GM20431 (cell line): ENCODE measurements around the gene HID1.

Experiments used
- in situ Hi-C: fragments of 300-500 bp; cut with MseI, MboI; formaldehyde crosslinking; loops from one replicate; pipeline ENCODE4 v1.15.0; 2020; ENCODE audit warnings: low sequenced_read_pairs; ENCODE audit not compliant: unreplicated experiment

The HID1 gene

DNA sequence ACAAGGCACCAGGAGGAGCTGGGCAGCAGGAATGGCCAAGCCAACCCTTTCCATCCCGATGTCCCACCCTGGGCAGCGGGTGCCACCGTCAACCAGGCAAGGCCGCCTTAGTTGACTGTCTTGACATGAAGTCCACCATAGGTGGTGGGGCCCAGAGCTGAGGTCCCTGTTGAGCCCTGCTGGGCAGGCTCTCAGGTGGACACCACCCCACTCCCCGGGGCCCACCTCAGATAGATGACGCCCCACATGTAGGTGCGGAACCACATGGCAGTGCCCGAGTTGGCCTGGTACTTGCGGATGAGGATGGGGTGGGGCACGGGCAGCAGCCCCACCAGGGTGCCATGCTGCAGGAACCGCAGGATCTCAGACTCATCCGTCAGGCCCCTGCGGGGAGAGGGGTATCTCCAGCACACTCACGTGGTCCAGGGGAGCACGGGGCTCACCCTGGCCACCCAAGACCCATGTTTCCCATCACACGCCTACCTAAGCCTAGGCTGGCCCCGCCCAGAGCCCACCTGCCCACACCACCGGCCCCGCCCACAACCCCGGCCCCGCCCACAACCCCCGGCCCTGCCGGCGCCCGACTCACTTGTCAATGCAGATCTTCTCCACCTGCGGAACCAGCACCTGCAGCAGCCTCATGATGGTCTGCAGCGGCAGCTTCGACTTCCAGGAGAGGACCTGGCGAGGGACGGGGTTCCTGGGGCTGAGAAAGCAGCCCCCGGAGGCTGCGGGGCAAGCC lies 20.7 kb downstream of the HID1 start:
- in situ Hi-C loops, result no loop called here

DNA sequence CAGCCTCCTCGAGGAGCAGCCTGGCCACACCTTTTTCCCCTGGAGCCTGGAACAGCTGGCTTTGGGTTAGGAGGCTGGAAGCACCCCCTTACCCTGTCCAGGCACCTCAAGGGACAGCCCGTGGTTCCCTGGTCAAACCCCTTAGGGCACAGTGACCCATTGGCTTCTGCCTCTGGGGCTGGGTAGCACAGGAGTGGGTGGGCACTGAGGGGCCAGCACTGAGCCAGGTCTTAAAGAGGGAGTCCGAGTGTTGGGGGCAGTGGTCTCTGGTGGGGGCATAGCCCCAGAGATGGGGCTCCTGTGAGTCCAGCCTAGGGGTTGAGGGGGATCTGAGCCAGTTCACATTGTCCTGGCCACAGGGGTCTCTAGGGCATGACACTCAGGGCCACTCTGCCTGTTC lies 21.5 kb downstream of the HID1 start:
- in situ Hi-C loops, result no loop called here

DNA sequence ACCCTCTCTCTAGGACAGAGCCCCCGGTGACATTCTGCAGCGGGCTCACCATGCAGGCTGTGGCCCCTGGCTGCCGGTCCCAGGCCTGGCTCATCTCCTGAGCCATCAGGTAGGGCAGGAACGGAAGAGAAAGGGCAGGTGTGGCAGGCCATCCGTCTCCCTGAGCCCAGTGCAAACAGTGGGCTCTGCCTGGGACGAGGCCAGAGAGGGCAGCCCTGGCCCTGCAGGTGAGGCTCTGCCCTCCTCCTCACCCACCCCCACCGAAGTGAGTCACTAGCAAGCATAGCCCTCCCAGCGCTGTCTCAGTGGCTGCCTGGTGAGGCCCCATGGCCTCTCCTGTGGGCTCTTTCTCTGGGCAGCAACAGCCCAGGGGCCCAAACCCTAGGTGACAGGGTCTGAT lies 22.4 kb downstream of the HID1 start:
- in situ Hi-C loops, result no loop called here

GRCh38 chr17:74949455-74950115 lies 23.0 kb downstream of the HID1 start:
- in situ Hi-C loops, result no loop called here

DNA sequence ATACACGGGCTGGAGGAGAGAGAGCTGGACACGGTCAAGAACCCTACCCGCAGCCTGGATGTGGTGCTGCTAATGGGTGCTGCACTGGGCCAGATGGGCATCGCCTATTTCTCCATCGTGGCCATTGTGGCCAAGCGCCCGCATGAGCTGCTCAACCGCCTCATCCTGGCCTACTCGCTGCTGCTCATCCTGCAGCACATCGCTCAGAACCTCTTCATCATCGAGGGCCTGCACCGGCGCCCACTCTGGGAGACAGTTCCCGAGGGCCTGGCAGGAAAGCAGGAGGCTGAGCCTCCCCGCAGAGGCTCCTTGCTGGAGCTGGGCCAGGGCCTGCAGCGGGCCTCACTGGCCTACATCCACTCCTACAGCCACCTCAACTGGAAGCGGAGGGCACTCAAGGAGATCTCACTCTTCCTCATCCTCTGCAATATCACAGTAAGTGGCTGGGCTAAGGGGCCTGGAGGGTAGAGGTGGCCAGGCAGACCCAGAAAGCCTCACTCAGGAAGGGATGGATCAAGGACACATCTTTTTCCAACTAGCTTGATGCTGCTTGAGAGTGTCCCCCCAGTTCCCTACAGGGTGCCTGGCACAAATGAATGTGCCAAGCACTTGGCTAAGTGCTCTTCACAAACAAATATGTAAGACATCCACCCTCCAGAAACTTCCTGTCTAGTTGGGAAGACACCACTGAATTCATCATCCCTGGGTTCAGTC lies 25.4 kb downstream of the HID1 start:
- in situ Hi-C loops, result no loop called here

- in situ Hi-C loops, result no loop called here
These were observed 25.9 kb downstream of the HID1 start for GRCh38 chr17:74946641-74947040.

DNA sequence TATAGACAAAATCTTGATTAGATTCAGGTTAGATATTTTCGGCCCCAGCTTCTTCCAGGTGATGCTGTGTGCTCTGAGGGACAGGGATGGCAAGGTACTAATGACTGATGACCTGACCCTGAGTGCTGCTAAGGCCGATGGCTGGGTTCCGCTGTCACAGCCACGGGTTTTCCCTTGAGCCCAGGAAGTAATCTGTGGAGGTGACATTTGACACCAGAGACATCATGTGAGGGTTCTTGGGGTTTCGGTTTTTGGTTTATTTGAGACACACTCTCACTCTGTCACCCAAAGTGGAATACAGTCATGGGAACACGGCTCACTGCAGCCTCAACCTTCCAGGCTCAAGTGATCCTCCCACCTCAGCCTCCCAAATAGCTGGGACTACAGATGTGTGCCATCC lies 27.0 kb downstream of the HID1 start:
- in situ Hi-C loops, result no loop called here

DNA sequence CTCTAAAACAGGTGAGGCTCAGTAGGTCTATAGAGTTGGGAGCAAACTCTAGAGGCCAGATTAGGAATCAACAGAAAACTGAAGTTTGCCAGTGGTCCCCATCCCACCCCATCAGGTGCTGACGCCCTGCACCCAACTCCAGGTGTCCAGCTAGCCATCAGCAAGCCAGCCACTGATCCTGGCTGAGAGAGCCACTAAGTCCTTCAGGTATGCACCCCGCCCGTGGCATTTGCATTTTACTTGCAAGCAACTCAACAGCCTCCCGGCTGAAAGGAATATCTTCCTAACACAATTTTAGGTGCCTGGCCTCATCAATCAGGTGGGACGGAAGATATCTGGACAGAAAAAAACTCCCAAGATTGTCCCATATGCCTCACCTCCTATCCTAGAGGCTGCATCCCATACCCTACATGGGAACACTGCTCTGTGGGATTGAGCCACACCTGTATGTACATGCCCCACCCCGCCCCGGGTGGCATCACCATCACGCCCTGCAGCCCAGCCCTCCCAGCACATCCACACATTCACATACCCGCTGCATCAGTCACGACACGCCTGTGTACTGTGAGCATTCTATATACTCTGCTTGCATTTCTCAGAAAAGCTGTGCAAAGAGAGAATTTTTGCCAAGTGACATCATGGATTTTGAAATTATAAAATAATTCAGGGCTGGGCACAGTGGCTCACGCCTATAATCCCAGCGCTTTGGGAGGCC lies 28.6 kb downstream of the HID1 start:
- in situ Hi-C loops, result no loop called here

- in situ Hi-C loops, result no loop called here
These were observed 31.3 kb downstream of the HID1 start for GRCh38 chr17:74941128-74941725.

DNA sequence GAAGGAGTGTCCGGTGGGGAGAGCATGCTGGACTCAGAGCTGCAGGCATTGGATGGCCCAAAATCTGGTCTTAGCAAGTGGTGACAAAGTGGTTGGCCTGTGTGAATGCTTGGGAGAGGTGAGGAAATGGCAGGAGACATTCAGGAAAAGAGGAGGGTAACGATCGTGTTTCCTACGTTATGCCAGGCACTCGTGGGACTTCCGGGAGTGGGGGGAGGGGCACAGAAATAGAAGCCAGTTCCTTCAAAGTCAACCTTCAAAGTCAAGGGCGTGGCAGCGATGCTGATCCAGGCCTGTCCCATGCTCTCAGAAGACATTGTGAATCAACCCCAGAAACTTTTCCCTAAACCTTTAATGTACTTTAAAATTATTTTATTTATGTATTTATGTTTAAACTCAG lies 33.0 kb downstream of the HID1 start:
- in situ Hi-C loops, result no loop called here

DNA sequence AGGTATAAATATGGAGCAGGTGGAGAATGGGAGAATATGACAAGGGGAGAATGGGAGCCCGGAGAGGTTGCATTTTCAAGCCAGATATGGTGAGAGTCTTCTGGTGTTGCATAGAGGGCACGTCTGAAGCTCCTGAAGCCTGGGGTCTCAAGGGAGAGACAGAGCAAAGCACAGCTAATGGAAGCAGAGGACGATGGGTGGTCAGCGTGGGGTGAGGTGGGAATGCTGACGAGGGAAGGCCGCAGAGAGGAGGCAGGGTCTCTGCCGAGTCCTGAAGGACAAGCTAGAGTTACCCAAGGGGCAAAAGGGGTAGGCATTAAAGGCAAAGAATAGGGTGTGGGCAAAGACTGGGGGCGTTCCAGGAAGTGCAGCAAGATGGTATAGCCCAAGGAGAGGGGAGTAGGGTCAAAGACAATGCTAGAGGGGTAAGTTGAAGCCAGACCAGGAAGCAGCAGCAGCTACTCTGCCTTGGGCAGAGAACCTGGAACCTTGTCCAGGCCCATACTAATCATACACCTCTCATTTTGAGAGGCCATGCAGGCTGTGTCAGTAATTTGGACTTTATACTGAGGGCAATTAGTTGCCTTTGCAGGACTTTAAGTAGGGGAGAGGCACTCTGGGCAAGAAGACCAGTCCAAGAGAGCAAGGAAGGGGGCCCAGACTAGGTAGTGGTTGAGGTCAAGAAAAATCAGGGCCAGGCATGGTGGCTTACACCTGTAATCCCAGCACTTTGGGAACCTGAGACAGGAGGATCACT lies 34.2 kb downstream of the HID1 start:
- in situ Hi-C loops, result no loop called here

- in situ Hi-C loops, result no loop called here
These were observed 35.2 kb downstream of the HID1 start for GRCh38 chr17:74937064-74938051.

DNA sequence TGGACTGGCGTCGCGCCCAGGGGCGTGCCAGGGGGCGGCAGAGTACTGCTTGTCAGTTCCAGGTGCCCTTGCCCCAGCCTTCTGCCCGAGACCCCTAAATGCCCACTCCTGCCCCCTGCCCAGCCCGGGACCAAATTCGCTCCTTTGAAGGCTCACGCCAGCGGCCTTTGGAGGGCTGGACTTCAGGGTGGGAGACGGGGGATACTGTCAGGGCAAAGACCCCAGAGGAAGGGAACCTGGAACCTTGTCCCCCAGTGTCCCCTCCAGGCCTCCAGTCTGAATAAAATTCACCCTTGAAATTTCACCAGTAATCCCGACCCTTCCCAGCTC lies 36.1 kb downstream of the HID1 start:
- in situ Hi-C loops, result no loop called here

DNA sequence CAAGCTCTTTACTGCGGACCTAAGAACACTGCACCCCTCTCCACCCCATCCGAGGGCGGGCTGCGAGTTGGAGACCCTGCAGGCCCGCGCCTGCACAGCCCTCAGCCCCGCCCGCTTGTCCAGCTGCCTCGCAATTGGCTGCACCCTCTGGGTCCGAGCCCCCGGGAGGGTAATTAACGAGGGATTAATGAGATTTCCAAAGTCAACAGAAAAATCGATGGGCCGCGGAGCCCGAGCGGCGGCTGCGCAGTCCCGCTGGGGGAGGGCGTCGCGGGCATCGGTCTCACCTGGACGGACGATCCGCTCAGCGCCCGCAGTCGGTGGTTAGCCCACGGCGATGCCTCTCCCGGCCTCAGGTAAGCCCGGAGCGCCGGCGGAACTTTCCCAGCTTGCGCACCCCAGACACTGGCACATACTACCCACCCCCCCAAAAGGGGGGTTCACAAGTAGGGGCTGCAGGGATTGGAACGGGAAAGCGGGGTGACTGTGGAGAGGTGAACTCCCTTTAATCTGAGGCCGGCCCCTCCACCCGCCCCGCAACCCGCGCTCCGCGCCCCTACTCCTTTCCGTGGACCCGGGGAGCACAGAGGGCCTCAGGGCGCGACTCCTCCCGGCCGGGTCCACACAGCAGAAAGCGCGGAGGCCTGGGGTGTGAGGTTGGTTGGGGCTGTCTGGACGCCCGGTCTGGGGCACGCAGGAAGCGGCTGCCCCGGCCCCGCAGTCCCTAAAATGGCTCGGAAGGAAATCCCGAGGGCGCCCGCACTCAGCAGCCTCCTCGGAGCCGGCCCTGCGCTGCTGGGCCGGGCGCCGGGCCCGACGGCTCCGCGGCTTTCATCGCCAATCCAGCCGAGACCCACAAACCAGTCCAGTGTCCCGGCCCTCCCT lies 36.7 kb downstream of the HID1 start, which contains the start of gene OTOP3:
Gene OTOP3 (plus strand): TSS at position 314 of the 885 bp plus-strand sequence. CDS start 24 bp downstream, at position 338.
- in situ Hi-C loops, result no loop called here

GRCh38 chr17:74935048-74935447 lies 37.5 kb downstream of the HID1 start:
- in situ Hi-C loops, result no loop called here

DNA sequence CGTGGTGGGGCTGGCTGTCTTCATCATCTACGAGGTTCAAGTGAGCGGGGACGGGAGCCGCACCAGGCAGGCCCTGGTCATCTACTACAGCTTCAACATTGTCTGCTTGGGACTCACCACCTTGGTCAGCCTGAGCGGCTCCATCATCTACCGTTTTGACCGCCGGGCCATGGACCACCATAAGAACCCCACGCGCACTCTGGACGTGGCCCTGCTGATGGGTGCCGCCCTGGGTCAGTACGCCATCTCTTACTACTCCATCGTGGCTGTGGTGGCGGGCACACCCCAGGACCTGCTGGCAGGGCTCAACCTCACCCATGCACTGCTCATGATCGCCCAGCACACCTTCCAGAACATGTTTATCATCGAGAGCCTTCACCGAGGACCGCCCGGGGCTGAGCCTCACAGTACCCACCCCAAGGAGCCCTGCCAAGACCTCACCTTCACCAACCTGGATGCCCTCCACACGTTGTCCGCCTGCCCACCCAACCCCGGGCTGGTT lies 42.0 kb downstream of the HID1 start:
- in situ Hi-C loops, result no loop called here

- in situ Hi-C loops, result no loop called here
These were observed 43.8 kb downstream of the HID1 start for GRCh38 chr17:74928786-74929185.
